Endothelial cell of umbilical vein (primary cell): ENCODE data around the gene MBD3. TPM values are rescaled to one million over a fixed set of nuclear protein-coding genes. Genes with fewer than 3 reads are reported as not detected.

Experiments
- BruUV-seq: library from RNA; stranded (reverse); fragments of 400-500 nt; replicated peaks from 2 replicates; lab custom pipeline; 2021; lab: Mats Ljungman, UMichigan
- CTCF ChIA-PET: fragments of 300-600, 350-600 bp; sonication (Branson Sonifier 250); formaldehyde crosslinking; loops from one replicate; lab custom pipeline; 2021; ENCODE audit warnings: antibody characterized with exemption, inconsistent platforms; lab: Charles Lee
- POLR2A ChIA-PET: fragments of 300-600, 350-600 bp; sonication (Branson Sonifier 250); formaldehyde crosslinking; loops from one replicate; lab custom pipeline; 2021; ENCODE audit warnings: antibody characterized with exemption, inconsistent platforms; lab: Charles Lee
- DNase-seq: peaks from one replicate; pipeline ENCODE4 v3.0.0-alpha.2; 2011; ENCODE audit warnings: low read depth, low spot score
- FAIRE-seq: peaks from 2 replicates; lab custom pipeline; 2011; peaks lifted over from hg19 to GRCh38; lab: Jason Lieb, UNC
- H2AFZ ChIP-seq: 2 replicates; pipeline ENCODE4 v1.6.0; 2012; ENCODE audit warnings: low read depth, low read length, control low read depth, inconsistent platforms
- H3K27ac ChIP-seq: 2 replicates; pipeline ENCODE4 v1.5.1; 2011; ENCODE audit warnings: low read depth, mild to moderate bottlenecking, control low read depth, low read length, moderate library complexity; ENCODE audit not compliant: insufficient read depth
- H3K27me3 ChIP-seq, 2 experiments: 2 replicates each; pipeline versions ENCODE4 v1.6.0 to v1.6.1; 2011; ENCODE audit warnings: low read length in 2 of 2, mixed read lengths in 1 of 2; ENCODE audit not compliant: control insufficient read depth in 2 of 2, insufficient read depth in 2 of 2
- H3K36me3 ChIP-seq, 2 experiments: 2 replicates in 1 of 2; 3 replicates in 1 of 2; pipeline ENCODE4 v1.5.1; 2011; ENCODE audit warnings: low read length in 2 of 2, mild to moderate bottlenecking in 1 of 2, moderate library complexity in 1 of 2; ENCODE audit not compliant: control insufficient read depth in 2 of 2, insufficient read depth in 2 of 2; ENCODE audit errors: extremely low read depth in 1 of 2
- H3K4me1 ChIP-seq: 3 replicates; pipeline ENCODE4 v1.5.1; 2011; ENCODE audit warnings: mild to moderate bottlenecking, low read length; ENCODE audit not compliant: control insufficient read depth, insufficient read depth; ENCODE audit errors: extremely low read depth
- H3K4me2 ChIP-seq: 2 replicates; pipeline ENCODE4 v1.6.1; 2011; ENCODE audit warnings: low read length, control low read depth, mixed read lengths; ENCODE audit not compliant: insufficient read depth
- H3K4me3 ChIP-seq, 3 experiments: fragments of 200-600 bp in 1 of 3; sonication (generic), shearing (Covaris generic) in 1 of 3; replicated peaks in 1 of 3; 2 replicates each; pipeline ENCODE4 v1.5.1; 2011 to 2016; ENCODE audit warnings: control low read depth in 3 of 3, low read length in 3 of 3, mild to moderate bottlenecking in 2 of 3, inconsistent platforms in 1 of 3, low read depth in 1 of 3, moderate library complexity in 1 of 3; ENCODE audit not compliant: insufficient read depth in 1 of 3
- H3K79me2 ChIP-seq: 2 replicates; pipeline ENCODE4 v1.6.0; 2012; ENCODE audit warnings: low read length, inconsistent platforms; ENCODE audit not compliant: control insufficient read depth, insufficient read depth
- H3K9ac ChIP-seq: replicated peaks from 2 replicates; pipeline ENCODE3; 2011; ENCODE audit warnings: low read length, control low read depth; ENCODE audit not compliant: insufficient read depth; ENCODE audit errors: extremely low read depth
- H3K9me1 ChIP-seq: replicated peaks from 3 replicates; pipeline ENCODE4 v1.6.0; 2011; ENCODE audit warnings: mild to moderate bottlenecking, low read length; ENCODE audit not compliant: control insufficient read depth, insufficient read depth; ENCODE audit errors: extremely low read depth
- H3K9me3 ChIP-seq: replicated peaks from 2 replicates; pipeline ENCODE4 v1.5.1; 2012; ENCODE audit warnings: low read length, inconsistent platforms; ENCODE audit not compliant: control insufficient read depth, insufficient read depth
- H4K20me1 ChIP-seq: replicated peaks from 2 replicates; pipeline ENCODE3; 2011; ENCODE audit warnings: mild to moderate bottlenecking, low read length; ENCODE audit not compliant: control insufficient read depth, insufficient read depth; ENCODE audit errors: extremely low read depth
- CTCF ChIP-seq, 2 donors: IDR thresholded peaks; 1 replicate in 1 of 2; 2 replicates in 1 of 2; pipeline ENCODE4 v1.5.1; 2011; ENCODE audit warnings: low read length in 2 of 2, mild to moderate bottlenecking in 2 of 2, moderate library complexity in 2 of 2, control low read depth in 1 of 2, inconsistent platforms in 1 of 2, low read depth in 1 of 2; ENCODE audit not compliant: insufficient read depth in 1 of 2; ENCODE audit errors: extremely low read depth in 1 of 2
- EZH2 ChIP-seq: IDR thresholded peaks from 2 replicates; pipeline ENCODE4 v1.6.1; 2012; ENCODE audit warnings: borderline replicate concordance, low read depth, mild to moderate bottlenecking, moderate library complexity, low read length, inconsistent platforms; ENCODE audit not compliant: severe bottlenecking
- FOS ChIP-seq: IDR thresholded peaks from 2 replicates; pipeline ENCODE4 v1.6.1; 2011; ENCODE audit warnings: mild to moderate bottlenecking, low read length, moderate library complexity, borderline replicate concordance; ENCODE audit not compliant: insufficient read depth
- GATA2 ChIP-seq: IDR thresholded peaks from 2 replicates; pipeline ENCODE4 v1.7.0; 2011; ENCODE audit warnings: low read depth, mild to moderate bottlenecking, moderate library complexity, mixed read lengths, low read length; ENCODE audit not compliant: insufficient read length, insufficient read depth
- JUN ChIP-seq: IDR thresholded peaks from 2 replicates; pipeline ENCODE4 v1.6.1; 2011; ENCODE audit warnings: borderline replicate concordance, low read depth; ENCODE audit not compliant: insufficient read length, insufficient read depth
- MYC ChIP-seq: IDR thresholded peaks from one replicate; pipeline ENCODE4 v1.6.1; 2011; ENCODE audit warnings: mild to moderate bottlenecking, low read depth, low read length
- POLR2A ChIP-seq: IDR thresholded peaks from 2 replicates; pipeline ENCODE4 v1.6.1; 2012; ENCODE audit warnings: low read depth, mild to moderate bottlenecking, control low read depth, low read length
- POLR2AphosphoS5 ChIP-seq: IDR thresholded peaks from 2 replicates; pipeline ENCODE4 v1.6.1; 2012; ENCODE audit warnings: low read depth, mild to moderate bottlenecking, control low read depth, low read length, moderate library complexity; ENCODE audit not compliant: insufficient read depth
- dilution Hi-C: fragments of 300-500 bp; cut with MboI; formaldehyde crosslinking; loops from one replicate; pipeline ENCODE4 v1.15.0; 2019; ENCODE audit warnings: low sequenced_read_pairs; ENCODE audit not compliant: extremely low pct_ligation_motif_present
- intact Hi-C: fragments of 100-400 bp; cut with micrococcal nuclease; formaldehyde crosslinking; loops from one replicate; pipeline ENCODE4 v1.10.0; 2022
- polyA plus RNA-seq, 4 experiments: library from polyadenylated mRNA; depleted of rRNA in 3 of 4; stranded (reverse) in 3 of 4; unstranded in 1 of 4; fragments of >200 nt; gene quantifications; 2 replicates each; pipeline versions ENCODE4 v1.2.1 to v1.2.3, GENCODE V29; 2011 to 2012; ENCODE audit warnings: missing spikeins in 1 of 4
- total RNA-seq: library from RNA; stranded (reverse); gene quantifications from 2 replicates; pipeline ENCODE4 v1.2.3, GENCODE V29; 2021
- TF ChIP-seq, protein P1 (sequence below): IDR thresholded peaks from 2 replicates; pipeline ENCODE4 v1.6.1; 2011; ENCODE audit not compliant: insufficient read depth, insufficient read length

Gene MBD3
- total and polyA plus RNA-seq, 2 donors (not counting 3 experiments of a cell fraction or from before 2014, with no cell fraction given) = 96.8 to 120 TPM

GRCh38 chr19:1618157-1619093, 25.8 kb upstream of the MBD3 start:
- H3K4me2 ChIP-seq = no peak overlapping the region
- DNase-seq (no peak), FAIRE-seq (no peak)
- peaks cover 22 to 57% of the 10 kb centered on the region in 2 experiments for H3K36me3 ChIP-seq
- dilution Hi-C loops = no loop called here
- no peaks in the 10 kb centered on the region for H3K27me3 ChIP-seq
- ChIA-PET POLR2A (no interaction called here), CTCF (interaction anchor here (1.6 kb wide), 1 partner anchor 72 kb away, joined by 4 read pairs; no protein-coding TSS in a partner anchor)
- H3K27ac ChIP-seq = no peak overlapping the region
- H3K9me3 ChIP-seq = no peaks in the 10 kb centered on the region
- TF ChIP-seq MYC (no peak), CTCF (IDR thresholded peaks at IDR 0.05; ENCODE audit: extremely low read depth in 1 of 2, insufficient read depth in 1 of 2, low read depth in 1 of 2, low read length in 2 of 2) (peak in 1 of 2 donors; percentile 32)
- no peak overlapping the region for H2AFZ ChIP-seq
- no peak overlapping the region for H3K4me3 ChIP-seq
- intact Hi-C loops = no loop called here
- no peak overlapping the region for H3K9ac ChIP-seq
- H3K79me2 ChIP-seq = no peaks in the 10 kb centered on the region
- no TSS peak for BruUV-seq
- no peaks in the 10 kb centered on the region for H3K9me1 ChIP-seq
- no peaks in the 10 kb centered on the region for H3K4me1 ChIP-seq
- no peaks in the 10 kb centered on the region for H4K20me1 ChIP-seq

GRCh38 chr19:1616875-1617274, 24.2 kb upstream of the MBD3 start:
- no peaks in the 10 kb centered on the region for H3K27me3 ChIP-seq
- intact Hi-C loops (no loop called here), dilution Hi-C loops (no loop called here)
- FAIRE-seq = no peak
- H3K4me3 ChIP-seq = no peak overlapping the region
- BruUV-seq = no TSS peak
- no peaks in the 10 kb centered on the region for H3K79me2 ChIP-seq
- DNase-seq = no peak
- no peaks in the 10 kb centered on the region for H3K9me3 ChIP-seq
- H3K4me1 ChIP-seq = no peaks in the 10 kb centered on the region
- ChIA-PET POLR2A (interaction anchor here (0.6 kb wide), 1 partner anchor 44 kb away, joined by 8 read pairs; no protein-coding TSS in a partner anchor), CTCF (interaction anchor here (1.6 kb wide), 1 partner anchor 70 kb away, joined by 4 read pairs; no protein-coding TSS in a partner anchor)
- TF ChIP-seq POLR2AphosphoS5 = no peak
- no peak for TF ChIP-seq EZH2
- TF ChIP-seq JUN = no peak
- no peak for TF ChIP-seq MYC
- no peak for TF ChIP-seq POLR2A
- TF ChIP-seq, protein P1, sequence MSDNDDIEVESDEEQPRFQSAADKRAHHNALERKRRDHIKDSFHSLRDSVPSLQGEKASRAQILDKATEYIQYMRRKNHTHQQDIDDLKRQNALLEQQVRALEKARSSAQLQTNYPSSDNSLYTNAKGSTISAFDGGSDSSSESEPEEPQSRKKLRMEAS = no peak
- no peak for TF ChIP-seq GATA2
- no peak for TF ChIP-seq CTCF (IDR thresholded peaks at IDR 0.05; ENCODE audit: extremely low read depth in 1 of 2, insufficient read depth in 1 of 2, low read depth in 1 of 2, low read length in 2 of 2)
- TF ChIP-seq FOS = no peak
- no peaks in the 10 kb centered on the region for H4K20me1 ChIP-seq
- H3K36me3 ChIP-seq = peaks cover 17 to 67% of the 10 kb centered on the region in 2 experiments
- no peak overlapping the region for H3K27ac ChIP-seq
- no peak overlapping the region for H3K9ac ChIP-seq
- H2AFZ ChIP-seq = no peak overlapping the region
- no peaks in the 10 kb centered on the region for H3K9me1 ChIP-seq
- no peak overlapping the region for H3K4me2 ChIP-seq
